Activated CD4-positive, alpha-beta T cell treated with anti-CD3 and anti-CD28 coated beads for 4 hours (primary cell): ENCODE data around the gene ARSA.
"Not testable (repeated sequence)": the region's sequence is repeated elsewhere in the genome, so short reads cannot be mapped to it uniquely, and the experiment has no call there.

ENCODE experiments used
- DNase-seq, 2 donors: peaks; one replicate each; pipeline ENCODE4 v3.0.0-alpha.2; 2020

ARSA gene

DNA sequence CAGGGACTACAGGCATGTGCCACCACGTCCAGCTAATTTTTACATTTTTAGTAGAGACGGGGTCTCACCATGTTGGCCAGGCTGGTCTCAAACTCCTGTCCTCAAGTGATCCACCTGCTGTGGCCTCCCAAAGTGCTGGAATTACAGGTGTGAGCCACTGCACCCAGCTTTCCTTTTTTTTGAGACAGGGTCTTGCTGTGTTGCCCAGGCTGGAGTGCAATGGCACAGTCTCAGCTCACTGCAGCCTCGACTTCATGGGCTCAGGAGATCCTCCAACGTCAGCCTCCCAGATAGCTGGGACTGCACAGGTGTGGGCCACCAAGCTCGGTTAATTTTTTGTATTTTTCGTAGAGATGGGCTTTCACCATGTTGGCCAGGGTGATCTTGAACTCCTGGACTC, 26.7 kb upstream of the ARSA start:
- DNase-seq: not testable (repeated sequence)

DNA sequence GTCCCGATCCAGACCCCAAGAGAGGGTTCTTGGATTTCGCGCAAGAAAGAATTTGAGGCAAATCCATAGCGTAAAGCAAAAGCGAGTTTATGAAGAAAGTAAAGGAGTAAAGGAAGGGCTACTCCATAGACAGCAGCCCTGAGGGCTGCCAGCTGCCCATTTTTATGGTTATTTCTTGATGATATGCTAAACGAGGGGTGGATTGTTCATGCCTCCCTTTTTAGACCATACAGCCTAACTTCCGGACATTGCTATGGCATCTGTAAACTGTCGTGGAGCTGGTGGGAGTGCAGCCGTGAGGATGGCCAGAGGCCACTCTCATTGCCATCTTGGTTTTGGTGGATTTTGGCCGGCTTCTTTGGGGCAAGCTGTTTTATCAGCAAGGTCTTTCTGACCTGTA, 25.3 kb upstream of the ARSA start:
- no peak for DNase-seq

DNA sequence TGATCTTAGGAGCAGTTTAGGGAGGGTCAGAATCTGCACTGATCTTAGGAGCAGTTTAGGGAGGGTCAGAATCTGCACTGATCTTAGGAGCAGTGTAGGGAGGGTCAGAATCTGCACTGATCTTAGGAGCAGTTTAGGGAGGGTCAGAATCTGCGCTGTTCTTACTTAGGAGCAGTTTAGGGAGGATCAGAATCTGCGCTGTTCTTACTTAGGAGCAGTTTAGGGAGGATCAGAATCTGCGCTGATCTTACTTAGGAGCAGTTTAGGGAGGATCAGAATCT, 15.8 kb upstream of the ARSA start:
- DNase-seq: not testable (repeated sequence)

DNA sequence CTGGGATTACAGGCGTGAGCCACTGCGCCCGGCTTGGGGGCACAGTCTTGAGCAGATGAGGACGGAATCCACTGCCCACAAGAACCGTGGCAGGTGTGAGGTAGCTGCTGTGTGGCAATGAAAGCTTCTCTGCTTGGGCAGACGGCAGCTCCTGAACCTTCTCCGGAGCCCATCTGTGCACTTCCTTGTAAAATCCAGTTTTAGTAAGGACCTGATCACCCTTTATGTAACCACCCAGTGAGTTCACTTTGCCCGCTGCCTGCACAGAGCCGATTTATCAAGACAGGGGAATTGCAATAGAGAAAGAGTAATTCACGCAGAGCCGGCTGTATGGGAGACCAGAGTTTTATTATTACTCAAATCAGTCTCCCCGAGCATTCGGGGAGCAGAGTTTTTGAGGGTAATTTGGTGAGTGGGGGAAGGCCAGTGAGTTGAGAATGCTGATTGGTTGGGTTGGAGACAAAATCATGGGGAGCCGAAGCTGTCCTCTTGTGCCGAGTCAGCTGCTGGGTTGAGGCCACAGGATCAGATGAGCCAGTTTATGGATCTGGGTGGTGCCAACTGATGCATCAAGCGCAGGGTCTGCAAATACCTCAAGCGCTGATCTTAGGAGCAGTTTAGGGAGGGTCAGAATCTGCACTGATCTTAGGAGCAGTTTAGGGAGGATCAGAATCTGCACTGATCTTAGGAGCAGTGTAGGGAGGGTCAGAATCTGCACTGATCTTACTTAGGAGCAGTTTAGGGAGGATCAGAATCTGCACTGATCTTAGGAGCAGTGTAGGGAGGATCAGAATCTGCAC, 15.3 kb upstream of the ARSA start:
- not testable (repeated sequence) for DNase-seq

DNA sequence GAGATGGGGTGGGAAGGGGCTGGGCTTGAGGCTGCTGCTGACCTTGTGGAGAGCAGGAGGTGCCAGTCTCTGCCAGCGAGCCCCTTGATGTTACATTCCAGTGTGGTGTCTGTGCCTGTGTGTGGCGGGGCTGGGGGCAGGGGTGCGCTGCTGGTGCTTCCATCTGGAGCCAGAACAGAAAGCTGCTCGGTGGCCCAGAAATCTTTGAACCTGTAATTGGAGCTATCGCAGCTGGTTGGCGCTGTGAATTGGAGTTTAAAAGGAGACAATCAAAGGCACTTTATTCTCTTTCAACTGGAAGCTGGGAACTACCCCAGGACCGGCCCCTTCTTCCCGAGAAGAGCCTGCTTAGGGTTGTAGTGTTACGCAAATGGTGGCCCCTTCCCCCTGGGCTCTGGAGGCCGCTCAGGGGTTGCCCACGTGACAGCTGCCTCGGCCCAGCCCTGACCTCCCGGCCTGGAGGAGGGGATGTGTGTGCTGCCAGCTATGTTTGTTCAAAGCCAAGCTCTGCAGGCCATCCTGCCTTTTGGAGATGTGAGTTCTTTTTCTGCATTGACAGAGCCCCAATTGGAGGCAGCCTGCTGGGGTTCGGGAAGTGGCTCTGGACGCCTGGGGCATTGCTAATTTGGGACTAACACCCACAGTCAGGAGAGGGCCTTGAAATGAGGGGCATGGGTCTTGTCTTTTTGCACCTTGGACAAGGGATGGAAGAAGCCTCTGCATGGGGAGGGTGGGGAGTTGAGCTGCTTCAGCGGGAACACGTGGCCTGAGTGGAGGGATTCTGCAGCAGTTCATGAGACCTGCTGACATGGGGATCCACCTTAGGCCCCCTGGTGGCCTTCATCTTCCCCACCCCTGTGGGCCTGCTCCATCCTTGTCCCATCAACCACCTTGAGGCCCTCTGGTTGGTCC, 14.0 kb upstream of the ARSA start:
- DNase-seq: no peak

DNA sequence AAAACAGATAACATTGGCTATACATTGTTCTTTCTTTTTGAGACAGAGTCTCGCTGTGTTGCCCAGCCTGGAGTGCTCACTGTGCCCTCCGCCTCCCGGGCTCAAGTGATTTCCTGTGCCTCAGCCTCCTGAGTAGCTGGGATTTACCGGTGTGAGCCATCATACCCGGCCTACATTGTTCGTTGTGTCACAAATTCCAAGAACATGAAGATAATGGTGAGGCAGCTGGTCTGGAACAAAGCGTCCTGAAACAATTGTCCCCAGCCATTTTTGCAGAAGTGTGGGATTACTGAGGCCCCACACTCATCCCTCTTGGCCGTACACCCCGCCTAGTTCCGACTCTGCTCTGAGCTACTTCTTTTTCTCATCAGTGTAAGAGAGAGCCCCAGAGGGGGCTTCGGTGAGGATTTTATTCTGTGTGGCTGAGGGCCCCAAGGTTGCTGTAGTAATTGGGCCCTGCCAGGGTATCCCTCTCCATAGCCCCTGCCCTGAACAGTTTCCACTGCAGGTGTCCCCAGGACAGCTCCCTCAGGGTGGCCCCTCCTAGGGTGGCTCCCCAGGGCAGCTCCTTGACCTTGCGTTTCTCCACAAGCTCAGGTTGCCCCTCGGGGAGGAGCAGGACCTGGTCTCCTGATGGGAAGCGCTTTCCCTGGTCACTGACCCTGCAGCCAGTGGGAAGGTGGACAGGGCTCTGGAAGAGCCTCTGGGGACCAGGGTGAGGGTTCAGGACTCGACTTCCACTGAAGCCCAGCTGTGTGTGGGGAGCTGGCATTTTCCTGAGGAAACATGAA, 13.1 kb upstream of the ARSA start:
- no peak for DNase-seq

DNA sequence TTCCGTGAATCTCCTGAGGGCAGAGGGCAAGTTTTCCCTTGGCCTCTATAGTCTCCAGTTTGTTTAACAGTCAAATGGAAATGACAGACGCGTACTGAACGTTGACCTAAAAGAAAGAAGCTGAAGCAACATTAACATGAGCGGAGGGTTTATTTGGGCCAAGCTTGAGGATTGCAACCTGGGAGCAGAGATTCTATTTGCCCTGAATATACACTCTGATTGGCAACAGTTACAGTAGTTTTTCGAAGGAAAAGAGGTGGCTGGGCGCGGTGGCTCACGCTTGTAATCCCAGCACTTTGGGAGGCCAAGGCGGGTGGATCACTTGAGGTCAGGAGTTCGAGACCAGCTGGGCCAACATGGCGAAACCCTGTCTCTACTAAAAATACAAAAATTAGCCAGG, 12.3 kb upstream of the ARSA start:
- not testable (repeated sequence) for DNase-seq

DNA sequence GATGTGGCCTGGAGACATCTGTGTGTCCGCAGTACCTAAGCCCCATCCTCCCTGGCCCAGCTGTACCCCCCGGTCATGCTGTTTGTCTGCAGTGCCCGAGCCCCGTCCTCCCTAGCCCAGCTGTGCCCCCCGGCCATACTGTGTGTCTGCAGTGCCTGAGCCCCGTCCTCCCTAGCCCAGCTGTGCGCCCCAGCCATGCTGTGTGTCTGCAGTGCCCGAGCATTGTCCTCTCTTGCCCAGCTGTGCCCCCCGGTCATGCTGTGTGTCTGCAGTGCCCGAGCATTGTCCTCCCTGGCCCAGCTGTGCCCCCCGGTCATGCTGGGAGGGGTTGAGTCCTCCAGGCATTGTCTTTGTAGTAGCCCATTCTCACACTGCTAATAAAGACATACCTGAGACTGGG, 7.6 kb upstream of the ARSA start:
- DNase-seq: no peak

DNA sequence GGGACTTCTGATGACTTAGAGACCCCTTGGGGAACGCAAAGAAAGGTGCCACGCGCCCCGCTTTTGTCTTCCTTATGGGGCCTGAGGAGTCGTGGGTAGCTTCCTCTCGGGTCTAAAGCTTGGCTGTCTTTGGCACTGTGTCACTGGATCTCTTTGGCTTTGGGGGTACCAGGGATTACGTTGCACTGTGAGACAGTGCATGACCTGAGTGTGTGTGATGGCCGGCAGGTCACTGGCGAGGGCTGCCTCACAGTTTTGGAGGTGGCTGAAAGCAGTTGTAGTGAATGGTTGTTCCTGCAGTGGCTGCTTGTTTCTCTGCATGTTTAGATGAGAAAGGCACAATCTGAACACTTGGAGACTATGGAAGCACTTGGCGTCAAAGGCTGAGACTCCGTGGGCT, 5.8 kb upstream of the ARSA start:
- no peak for DNase-seq

DNA sequence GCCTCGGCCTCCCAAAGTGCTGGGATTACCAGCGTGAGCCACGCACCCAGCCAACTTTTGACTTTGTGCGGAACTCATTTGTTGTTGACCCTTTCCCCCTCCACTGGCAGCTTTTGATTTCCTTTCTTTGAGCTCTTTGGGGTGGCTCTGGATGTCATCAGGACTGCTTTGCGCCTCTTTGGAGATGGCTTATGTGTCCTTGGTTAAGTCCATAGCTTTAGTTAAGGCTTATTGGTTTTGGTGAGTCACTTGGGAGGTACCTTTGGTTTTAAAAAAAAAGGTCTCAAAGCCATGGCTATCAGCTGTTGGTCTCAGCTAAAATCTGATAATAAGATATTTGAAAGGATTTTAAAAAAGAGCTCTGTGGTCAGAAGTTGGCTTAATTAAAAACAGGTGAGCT, 5.1 kb upstream of the ARSA start:
- no peak for DNase-seq

DNA sequence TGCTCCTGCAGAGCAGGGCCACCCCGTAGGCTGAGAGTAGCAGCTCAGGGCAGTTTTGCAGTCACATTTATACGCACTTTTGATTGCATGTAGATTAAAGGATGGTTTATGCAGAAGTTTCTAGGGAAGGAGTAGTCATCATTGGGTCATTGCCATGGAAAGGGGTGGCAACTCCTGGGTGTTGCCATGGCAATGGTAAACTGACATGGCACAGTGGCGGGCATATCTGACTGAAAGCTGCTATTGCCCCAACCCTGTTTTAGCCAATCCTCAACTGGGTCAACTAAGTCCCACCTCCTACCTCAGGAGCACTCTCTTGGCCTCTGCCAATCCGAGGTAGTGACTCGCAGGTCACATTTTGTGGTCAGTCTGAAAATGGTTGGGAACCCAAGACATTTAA, 2.4 kb upstream of the ARSA start:
- DNase-seq: no peak

DNA sequence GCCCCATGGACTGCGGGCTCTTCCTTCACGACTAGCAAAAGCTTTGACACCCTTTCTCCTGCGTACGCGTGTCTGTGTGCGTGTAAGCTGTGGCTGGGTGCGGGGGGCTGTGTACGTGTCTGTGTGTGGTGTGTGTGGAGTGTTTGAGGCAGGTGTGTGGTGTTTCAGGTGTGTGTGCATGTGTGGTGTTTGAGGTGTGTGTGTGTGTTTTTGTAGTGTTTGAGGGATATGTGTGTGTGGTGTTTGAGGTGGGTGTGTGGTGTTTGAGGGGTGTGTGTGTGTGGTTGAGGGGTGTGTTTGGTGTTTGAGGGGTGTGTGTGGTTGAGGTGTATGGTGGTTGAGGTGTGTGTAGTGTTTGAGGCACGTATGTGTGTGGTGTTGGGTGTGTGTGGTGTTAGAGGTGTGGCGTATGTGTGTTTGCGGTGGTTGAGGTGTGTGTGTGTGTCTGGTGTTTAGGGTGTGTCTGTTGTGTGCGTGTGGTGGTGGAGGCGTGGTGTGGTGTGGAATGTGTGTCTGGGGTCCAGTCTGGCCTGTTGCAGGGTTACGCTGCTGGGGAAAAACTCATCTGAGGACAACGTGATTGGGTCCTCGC, 687 bp upstream of the ARSA start:
- no peak for DNase-seq

DNA sequence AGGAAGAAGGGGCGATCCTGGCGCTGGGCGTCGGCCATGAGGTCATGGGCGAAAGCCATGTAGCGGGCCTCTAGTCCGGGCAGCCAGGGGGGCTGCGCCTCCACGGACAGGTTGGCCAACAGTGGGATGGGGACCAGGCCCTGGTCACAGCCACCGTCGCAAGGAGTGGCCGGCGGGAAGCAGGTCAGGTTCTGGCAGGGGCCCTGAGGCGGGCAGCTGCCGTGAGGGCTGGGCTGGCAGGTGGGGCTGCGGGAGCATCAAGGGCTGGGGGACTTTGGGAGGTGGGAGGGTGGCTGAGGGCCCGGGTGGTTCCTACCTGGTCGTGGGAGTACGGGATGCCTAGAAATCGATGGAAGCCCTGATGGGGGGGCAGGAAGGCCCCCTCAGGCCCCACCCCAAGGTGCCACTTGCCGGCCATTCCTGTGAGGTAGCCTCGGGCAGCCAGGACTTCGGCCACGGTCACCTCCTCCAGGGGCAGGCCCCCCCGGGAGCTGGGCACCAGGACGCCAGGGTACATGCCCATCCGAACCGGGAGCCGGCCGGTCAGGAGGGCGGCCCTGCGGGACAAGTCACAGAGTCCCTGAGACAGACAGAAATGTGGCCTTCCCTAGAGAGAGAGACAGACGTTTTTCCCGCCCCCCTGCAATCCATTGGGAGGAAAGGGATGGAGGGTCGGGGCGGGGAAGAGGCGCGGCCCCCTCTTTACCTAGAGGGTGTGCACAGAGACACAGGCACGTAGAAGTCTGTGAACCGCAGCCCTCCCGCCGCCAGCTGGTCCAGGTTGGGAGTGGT, 906 bp downstream of the ARSA start:
- no peak for DNase-seq

DNA sequence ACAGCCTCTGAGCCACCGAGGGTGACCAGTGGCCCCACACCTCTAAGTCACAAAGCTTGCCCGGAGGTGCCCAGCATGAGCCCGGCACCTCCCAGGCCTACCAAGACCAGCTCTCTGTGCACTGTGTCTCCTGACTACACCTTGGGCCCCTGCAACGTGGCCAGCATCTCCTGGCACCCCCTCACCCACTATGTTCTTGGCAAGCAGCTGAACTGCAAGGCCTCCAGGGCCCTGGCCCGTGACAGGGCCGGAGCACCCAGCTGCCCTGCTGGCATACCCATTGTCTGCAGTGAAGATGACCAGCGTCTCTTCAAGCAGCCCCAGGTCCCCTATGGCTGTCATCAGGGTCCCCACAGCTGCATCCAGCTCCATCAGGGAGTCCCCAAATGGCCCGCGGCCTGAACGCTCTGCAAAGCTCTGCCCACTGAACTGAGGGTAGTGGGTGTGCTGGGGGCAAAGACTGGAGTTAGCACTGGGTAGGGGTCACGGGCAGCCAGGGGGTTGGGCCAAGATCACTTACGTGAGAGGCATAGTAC, 1.6 kb downstream of the ARSA start:
- no peak for DNase-seq

DNA sequence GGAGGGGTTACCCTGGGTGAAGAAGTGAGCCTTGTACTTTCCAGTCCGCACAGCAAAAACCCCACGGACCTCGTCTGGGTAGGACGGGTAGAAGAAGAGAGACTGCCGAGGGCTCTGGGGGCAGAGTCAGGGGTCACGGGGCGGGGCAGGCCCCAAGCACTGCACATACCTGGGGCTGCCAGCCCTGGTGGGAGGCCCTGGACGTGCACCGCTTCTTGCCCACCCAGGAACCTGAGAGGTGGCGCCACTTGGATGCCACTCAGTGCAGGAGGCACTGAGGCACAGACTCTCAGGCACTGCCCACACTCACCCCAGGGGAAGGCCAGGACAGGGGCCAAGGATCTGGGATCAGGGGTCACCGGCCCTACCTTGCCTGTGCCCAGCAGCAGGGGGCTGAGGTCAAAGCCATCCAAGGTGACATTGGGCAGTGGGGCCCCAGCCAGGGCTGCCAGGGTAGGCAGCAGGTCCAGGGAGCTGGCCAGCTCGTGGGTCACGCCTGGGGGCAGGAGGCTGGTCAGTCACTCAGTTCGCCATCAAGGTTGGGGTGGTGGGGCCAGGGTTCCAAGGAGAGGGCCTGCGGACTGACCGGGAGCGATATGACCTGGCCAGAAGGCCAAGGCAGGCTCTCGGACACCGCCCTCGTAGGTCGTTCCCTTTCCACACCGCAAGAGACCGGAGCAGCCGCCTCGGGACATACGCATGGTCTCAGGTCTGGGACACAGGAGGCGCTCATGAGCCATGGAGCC, 2.2 kb downstream of the ARSA start:
- DNase-seq: no peak

DNA sequence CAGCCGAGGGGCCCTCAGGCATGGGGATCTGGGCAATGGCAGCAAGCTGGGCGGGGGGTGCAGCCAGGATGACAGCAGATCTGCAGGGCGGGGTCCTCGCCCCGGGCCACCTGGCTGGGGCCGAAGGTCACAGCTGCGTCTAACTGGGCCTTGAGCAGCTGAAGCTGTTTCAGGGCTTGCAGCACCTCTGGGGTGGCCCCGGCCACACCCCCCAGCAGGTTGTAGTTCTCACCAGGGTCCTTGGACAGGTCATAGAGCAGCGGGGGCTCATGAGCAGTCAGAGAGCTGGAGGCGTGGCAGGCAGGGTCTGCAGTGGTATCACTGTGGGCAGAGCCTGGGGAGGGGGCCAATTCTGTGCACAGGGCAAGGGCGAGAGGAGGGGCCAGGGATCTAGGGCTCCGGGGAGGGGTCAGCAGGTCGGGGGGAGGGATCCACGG, 2.8 kb downstream of the ARSA start:
- no peak for DNase-seq

DNA sequence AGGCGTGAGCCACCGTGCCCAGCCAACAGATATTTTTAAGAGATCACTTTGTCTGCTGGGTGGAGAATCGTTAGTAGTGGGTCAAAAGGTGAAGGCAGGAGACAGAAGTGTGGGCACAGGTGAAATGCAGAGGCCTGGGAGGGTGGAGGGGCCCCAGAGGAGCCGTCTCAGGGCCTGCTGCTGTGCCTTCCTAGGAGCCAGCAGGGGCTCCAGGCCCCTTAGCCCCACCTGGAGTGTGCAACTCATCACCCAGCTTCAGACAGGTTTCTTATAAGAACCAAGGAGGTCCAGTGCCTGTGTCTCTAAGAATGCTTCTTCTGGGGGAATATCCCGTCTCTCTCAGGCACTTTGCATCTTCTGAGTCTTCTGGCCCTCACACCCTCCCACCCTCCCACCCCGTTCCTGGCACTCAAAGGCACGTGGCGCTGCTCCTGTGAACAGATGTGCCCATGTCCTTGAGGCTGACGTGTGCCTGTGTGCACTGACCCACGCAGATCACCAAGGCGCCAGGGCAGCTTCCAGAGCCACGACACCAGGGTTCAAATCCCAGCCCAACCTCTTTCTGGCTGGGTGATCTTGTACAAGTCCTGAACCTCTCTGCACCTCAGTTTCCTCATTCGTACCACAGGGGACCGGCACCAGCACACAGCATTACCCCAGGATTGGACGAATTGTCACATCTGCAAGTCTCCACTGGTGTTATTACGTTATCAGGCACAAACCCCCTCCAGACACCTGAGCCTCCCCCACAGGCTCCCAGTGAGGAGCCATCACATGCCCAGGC, 3.4 kb downstream of the ARSA start:
- DNase-seq: no peak

DNA sequence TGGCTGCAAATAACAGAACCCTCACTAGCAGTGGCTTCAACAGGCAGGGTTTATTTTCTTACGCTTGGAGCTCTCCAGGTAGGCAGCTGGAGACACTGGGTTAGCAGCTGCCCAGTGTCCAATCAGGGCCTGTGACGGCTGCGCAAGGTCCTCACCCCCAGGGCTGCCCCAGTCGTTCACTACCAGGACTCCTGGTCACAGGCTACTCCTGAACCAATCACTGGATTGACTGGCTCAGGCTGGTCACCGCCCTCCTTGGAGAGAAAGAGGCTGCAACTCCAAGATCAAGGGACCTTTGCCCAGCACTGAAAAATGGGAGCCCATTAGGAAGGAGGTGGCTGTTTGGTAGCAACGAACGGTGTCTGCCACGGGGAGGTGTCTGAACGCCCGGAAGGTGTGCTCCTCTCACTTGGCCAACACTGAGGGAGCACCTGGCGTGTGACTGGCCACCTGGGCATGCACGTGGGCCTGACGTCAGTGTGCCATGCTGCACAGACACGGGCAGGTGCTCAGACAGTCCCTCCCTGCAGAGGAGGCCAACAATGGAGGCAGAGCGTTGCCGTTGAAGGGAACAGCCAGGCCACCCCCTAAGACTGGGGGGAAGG, 5.1 kb downstream of the ARSA start:
- no peak for DNase-seq

DNA sequence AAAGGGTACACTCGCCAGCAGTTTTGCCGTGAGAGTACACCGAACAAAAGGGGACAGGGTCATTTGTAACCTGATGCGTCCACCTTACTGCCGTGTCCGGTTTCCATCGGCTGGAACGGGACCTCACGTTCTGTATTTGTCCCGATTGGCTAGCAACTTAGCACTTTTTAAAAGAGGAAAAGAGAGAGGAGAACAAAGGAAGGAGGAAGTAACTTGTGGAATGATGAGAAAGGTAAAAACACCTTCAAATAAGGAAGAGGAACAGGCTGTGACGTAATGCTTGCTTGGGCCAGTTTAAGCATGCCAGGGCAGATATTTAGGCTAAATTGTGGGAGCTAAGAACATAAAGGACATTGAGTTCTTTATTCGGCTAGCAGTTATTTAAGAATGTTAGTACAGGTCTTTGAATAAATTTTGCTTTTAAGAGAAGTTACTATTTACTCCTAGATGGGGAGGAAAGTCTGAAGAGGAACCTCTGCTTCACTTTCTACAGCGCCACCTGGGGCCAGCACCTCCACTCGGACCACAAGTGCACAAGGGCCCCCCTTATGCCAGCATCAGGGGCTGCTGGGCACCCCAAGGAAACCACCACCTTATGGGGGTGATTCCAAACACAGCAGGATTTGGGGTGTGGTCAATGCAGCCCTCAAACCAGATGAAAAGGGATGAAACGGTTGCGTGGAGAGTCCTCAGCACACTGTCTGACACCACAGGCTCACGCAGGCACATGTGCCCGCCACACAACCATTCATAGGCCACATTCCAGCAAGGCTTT, 5.8 kb downstream of the ARSA start:
- DNase-seq: peak in 1 of 2 donors; percentile 27
